ENCODE measurements around the gene POLR3F. TPM values are rescaled to one million over a fixed set of nuclear protein-coding genes. Genes with fewer than 3 reads are reported as not detected.

Gene POLR3F
- total and polyA plus RNA-seq, 2 donors (not counting 3 experiments of a cell fraction or from before 2014, with no cell fraction given) = 4.5 to 9.8 TPM

GRCh38 chr20:18477821-18478220 is 10.6 kb downstream of the POLR3F start:
- Histone ChIP-seq H2AFZ (ENCODE audit: low read depth, low read length) (no peak overlapping the region), H3K9me1 (replicated peaks; ENCODE audit: control insufficient read depth, extremely low read depth, insufficient read depth, low read length) (no peaks in the 10 kb centered on the region), H3K9me3 (replicated peaks; ENCODE audit: control insufficient read depth, insufficient read depth, low read length) (no peaks in the 10 kb centered on the region), H3K4me2 (ENCODE audit: insufficient read depth, low read length) (no peak overlapping the region), H3K27me3 (ENCODE audit: control insufficient read depth in 2 of 2, insufficient read depth in 2 of 2, low read length in 2 of 2) (no peaks in the 10 kb centered on the region), H3K4me3 (replicated peaks in 1 of 3; ENCODE audit: insufficient read depth in 1 of 3, low read depth in 1 of 3, low read length in 3 of 3) (no peak overlapping the region), H3K9ac (replicated peaks; ENCODE audit: extremely low read depth, insufficient read depth, low read length) (no peak overlapping the region), H3K27ac (ENCODE audit: insufficient read depth, low read depth, low read length) (no peak overlapping the region), H3K79me2 (ENCODE audit: control insufficient read depth, insufficient read depth, low read length) (no peaks in the 10 kb centered on the region), H3K36me3 (ENCODE audit: control insufficient read depth in 2 of 2, extremely low read depth in 1 of 2, insufficient read depth in 2 of 2, low read length in 2 of 2) (peaks cover 16 to 19% of the 10 kb centered on the region in 2 experiments), H4K20me1 (replicated peaks; ENCODE audit: control insufficient read depth, extremely low read depth, insufficient read depth, low read length) (no peaks in the 10 kb centered on the region), H3K4me1 (ENCODE audit: control insufficient read depth, extremely low read depth, insufficient read depth, low read length) (no peaks in the 10 kb centered on the region)
- FAIRE-seq (no peak), DNase-seq (ENCODE audit: low read depth, low spot score) (no peak)
- intact Hi-C loops (cut with micrococcal nuclease) = no loop called here
- POLR2A ChIA-PET = no interaction called here
- dilution Hi-C loops (cut with MboI; ENCODE audit: extremely low pct_ligation_motif_present, low sequenced_read_pairs) = no loop called here
- BruUV-seq (replicated peaks) = no TSS peak
- CTCF ChIA-PET = interaction anchor here (1.0 kb wide), 1 partner anchor 11 kb away, joined by 3 read pairs; the partner anchor contains the start of gene DZANK1
- TF ChIP-seq MAX (IDR thresholded peaks at IDR 0.05; ENCODE audit: insufficient read depth, insufficient read length) = no peak
- no peak for TF ChIP-seq JUN (IDR thresholded peaks at IDR 0.05; ENCODE audit: borderline replicate concordance, insufficient read depth, insufficient read length, low read depth)
- no peak for TF ChIP-seq FOS (IDR thresholded peaks at IDR 0.05; ENCODE audit: borderline replicate concordance, insufficient read depth, low read length)
- no peak for TF ChIP-seq MYC (IDR thresholded peaks at IDR 0.05; ENCODE audit: low read depth, low read length)
- TF ChIP-seq CTCF (IDR thresholded peaks at IDR 0.05; ENCODE audit: extremely low read depth in 1 of 2, insufficient read depth in 1 of 2, low read depth in 1 of 2, low read length in 2 of 2) = no peak
- TF ChIP-seq GATA2 (IDR thresholded peaks at IDR 0.05; ENCODE audit: insufficient read depth, insufficient read length, low read depth, low read length) = no peak
- no peak for TF ChIP-seq POLR2A (IDR thresholded peaks at IDR 0.05; ENCODE audit: low read depth, low read length)
- no peak for TF ChIP-seq POLR2AphosphoS5 (IDR thresholded peaks at IDR 0.05; ENCODE audit: insufficient read depth, low read depth, low read length)
- no peak for TF ChIP-seq EZH2 (IDR thresholded peaks at IDR 0.05; ENCODE audit: borderline replicate concordance, low read depth, low read length, severe bottlenecking)
